Immature natural killer cell (primary cell): Measurements from ENCODE around the gene SESTD1. TPM values are rescaled to one million over a fixed set of nuclear protein-coding genes. Genes with fewer than 3 reads are reported as not detected.
"Not testable (repeated sequence)": the region's sequence is repeated elsewhere in the genome, so short reads cannot be mapped to it uniquely, and the experiment has no call there.

Experiments
- DNase-seq, 3 donors: peaks; one replicate each; pipeline ENCODE4 v3.0.0; 2022; ENCODE audit warnings: mixed read lengths in 1 of 3
- H3K27ac Mint-ChIP-seq, 6 donors: one replicate each; pipeline ENCODE4 v1.8.0; 2020; ENCODE audit warnings: mixed read lengths in 6 of 6, mild to moderate bottlenecking in 5 of 6, inconsistent platforms in 4 of 6, moderate library complexity in 3 of 6
- H3K27me3 Mint-ChIP-seq, 3 donors: one replicate each; pipeline ENCODE4 v1.8.0; 2020 to 2021; ENCODE audit warnings: low read depth in 3 of 3, mild to moderate bottlenecking in 3 of 3, mixed read lengths in 3 of 3, moderate library complexity in 3 of 3, inconsistent platforms in 1 of 3
- H3K36me3 Mint-ChIP-seq, 3 donors: one replicate each; pipeline ENCODE4 v1.8.0; 2020; ENCODE audit warnings: mixed read lengths in 3 of 3, inconsistent platforms in 2 of 3, mild to moderate bottlenecking in 2 of 3
- H3K4me1 Mint-ChIP-seq, 2 donors: one replicate each; pipeline ENCODE4 v1.8.0; 2020; ENCODE audit warnings: inconsistent platforms in 2 of 2, mild to moderate bottlenecking in 2 of 2, mixed read lengths in 2 of 2, moderate library complexity in 1 of 2
- H3K4me3 Mint-ChIP-seq, 5 donors: one replicate each; pipeline ENCODE4 v1.8.0; 2020; ENCODE audit warnings: mild to moderate bottlenecking in 5 of 5, mixed read lengths in 5 of 5, inconsistent platforms in 3 of 5, moderate library complexity in 3 of 5
- H3K9me3 Mint-ChIP-seq, 6 donors: one replicate each; pipeline ENCODE4 v1.8.0; 2020; ENCODE audit warnings: mild to moderate bottlenecking in 6 of 6, mixed read lengths in 6 of 6, inconsistent platforms in 4 of 6, moderate library complexity in 3 of 6
- polyA plus RNA-seq, 3 donors: library from polyadenylated mRNA; unstranded; fragments of 300-500 nt; fragmentation: Illumina TruSeq; gene quantifications; one replicate each; pipeline ENCODE4 v1.2.3, GENCODE V29; 2021

Gene SESTD1
- polyA plus RNA-seq, 3 donors from 2014 or later: 2.3 to 7.9 (median 6.6) TPM

GRCh38 chr2:179262077-179262660, 2.5 kb downstream of the SESTD1 start:
- Mint-ChIP-seq H3K9me3 (peaks cover 0 to 5% (median 0%) of the 10 kb centered on the region in 6 donors), H3K36me3 (no peaks in the 10 kb centered on the region), H3K4me3 (no peak overlapping the region), H3K4me1 (peaks cover 22 to 26% of the 10 kb centered on the region in 2 donors), H3K27ac (no peak overlapping the region), H3K27me3 (peaks cover 6 to 15% (median 8%) of the 10 kb centered on the region in 3 donors)
- no peak for DNase-seq

DNA sequence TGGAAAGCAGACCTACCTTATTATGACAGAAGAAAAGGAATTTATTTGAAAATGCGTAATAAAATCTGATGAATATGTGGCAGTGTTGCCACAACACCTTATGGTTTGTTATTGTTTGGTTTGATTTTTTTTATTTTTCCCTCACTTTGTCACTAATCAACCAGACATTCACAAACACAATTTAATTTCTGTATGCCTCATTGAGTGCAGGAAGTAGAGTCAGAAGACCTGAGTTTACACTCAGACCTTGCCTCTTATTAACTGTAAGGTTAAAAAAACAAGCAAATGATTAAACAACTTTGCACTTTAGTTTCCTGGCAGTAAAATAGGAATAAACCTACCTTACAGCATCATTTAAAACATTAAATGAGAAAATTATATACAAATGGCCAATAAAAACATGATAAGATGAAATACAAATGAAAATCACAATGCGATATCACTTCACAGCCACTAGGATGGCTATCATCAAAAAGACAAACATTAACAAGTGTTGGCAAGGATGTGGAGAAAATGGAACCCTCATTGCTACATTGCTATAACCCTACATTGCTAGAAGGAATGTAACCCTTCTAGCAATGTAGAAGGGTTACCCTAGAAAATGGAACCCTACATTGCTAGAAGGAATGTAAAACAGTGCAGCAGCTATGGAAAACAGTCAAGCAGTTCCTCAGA, 3.3 kb downstream of the SESTD1 start:
- DNase-seq: no peak
- peaks cover 22 to 26% of the 10 kb centered on the region in 2 donors for H3K4me1 Mint-ChIP-seq
- H3K36me3 Mint-ChIP-seq: no peaks in the 10 kb centered on the region
- no peak overlapping the region for H3K4me3 Mint-ChIP-seq
- H3K9me3 Mint-ChIP-seq: peaks cover 0 to 3% (median 0%) of the 10 kb centered on the region in 6 donors
- no peak overlapping the region for H3K27ac Mint-ChIP-seq
- H3K27me3 Mint-ChIP-seq: peaks cover 6 to 15% (median 8%) of the 10 kb centered on the region in 3 donors

DNA sequence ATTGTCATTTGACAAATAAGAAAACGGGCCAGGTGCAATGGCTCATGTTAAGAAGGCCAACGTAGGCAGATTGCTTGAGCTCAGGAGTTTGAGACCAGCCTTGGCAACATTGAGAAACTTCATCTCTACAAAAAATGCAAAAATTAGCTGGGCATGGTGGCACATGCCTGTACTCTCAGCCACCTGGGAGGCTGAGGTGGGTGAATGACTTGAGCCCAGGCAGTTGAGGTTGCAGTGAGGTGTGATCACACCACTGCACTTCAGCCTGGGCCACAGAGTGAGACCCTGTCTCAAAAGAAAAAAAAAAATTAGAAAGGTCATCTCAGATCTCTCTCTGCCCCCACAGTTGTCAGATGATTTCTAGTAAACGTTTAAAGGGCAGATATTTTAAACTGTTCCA, 4.4 kb downstream of the SESTD1 start:
- no peak overlapping the region for H3K4me3 Mint-ChIP-seq
- no peak for DNase-seq
- H3K27ac Mint-ChIP-seq: no peak overlapping the region
- no peaks in the 10 kb centered on the region for H3K9me3 Mint-ChIP-seq
- no peaks in the 10 kb centered on the region for H3K36me3 Mint-ChIP-seq
- peaks cover 6 to 10% (median 6%) of the 10 kb centered on the region in 3 donors for H3K27me3 Mint-ChIP-seq
- peaks cover 15 to 17% of the 10 kb centered on the region in 2 donors for H3K4me1 Mint-ChIP-seq

DNA sequence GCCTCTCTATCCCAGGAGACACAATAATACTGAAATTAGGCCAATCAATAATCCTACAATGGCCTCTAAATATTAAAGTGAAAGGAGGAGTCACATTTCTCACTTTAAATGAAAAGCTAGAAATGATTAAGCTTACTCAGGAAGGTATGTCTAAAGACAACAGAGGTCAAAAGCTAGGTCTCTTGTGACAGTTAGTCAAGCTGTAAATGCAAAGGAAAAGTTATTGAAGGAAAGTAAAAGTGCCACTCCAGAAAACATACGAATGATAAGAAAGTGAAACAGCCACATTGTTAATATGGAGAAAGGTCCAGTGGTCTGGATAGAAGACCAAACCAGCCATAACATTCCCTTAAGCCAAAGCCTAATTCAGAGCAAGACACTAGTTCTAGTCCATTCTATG, 9.5 kb downstream of the SESTD1 start:
- no peaks in the 10 kb centered on the region for H3K36me3 Mint-ChIP-seq

DNA sequence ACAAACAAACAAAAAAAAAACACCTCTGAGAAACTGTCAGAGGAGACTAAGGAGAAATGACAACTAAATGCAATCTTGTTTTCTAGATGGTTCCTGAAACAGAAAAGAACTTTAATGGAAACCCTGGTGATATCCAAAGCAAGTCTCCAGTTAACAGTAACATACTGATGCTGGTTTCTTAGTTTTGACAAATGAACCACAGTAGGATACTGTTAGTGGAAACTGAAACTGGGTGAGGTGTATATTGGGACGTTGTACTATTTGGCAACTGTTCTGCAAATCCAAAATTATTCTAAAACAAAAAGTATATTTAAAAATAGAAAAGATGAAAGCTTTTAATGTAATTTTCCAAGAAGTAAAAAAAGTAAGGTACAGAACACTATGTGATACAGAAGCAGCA, 11.4 kb downstream of the SESTD1 start:
- H3K9me3 Mint-ChIP-seq: no peaks in the 10 kb centered on the region

More for the DNA sequence above, 9.5 kb downstream of the SESTD1 start:
- no peaks in the 10 kb centered on the region for H3K9me3 Mint-ChIP-seq
- H3K27ac Mint-ChIP-seq: no peak overlapping the region
- peaks cover 33 to 44% of the 10 kb centered on the region in 2 donors for H3K4me1 Mint-ChIP-seq
- no peaks in the 10 kb centered on the region for H3K27me3 Mint-ChIP-seq
- no peak for DNase-seq
- no peak overlapping the region for H3K4me3 Mint-ChIP-seq

GRCh38 chr2:179252423-179252822, 12.2 kb downstream of the SESTD1 start:
- Mint-ChIP-seq H3K9me3 (no peaks in the 10 kb centered on the region), H3K4me1 (peaks cover 44 to 64% of the 10 kb centered on the region in 2 donors), H3K27ac (peak overlapping the region in 3 of 6 donors; percentile 21 to 46 (median 25)), H3K36me3 (no peaks in the 10 kb centered on the region), H3K27me3 (no peaks in the 10 kb centered on the region), H3K4me3 (peak overlapping the region in 1 of 5 donors; percentile 10)
- DNase-seq: no peak

More for the DNA sequence above, 11.4 kb downstream of the SESTD1 start:
- DNase-seq: no peak
- Mint-ChIP-seq H3K4me1 (peaks cover 40 to 56% of the 10 kb centered on the region in 2 donors), H3K27me3 (no peaks in the 10 kb centered on the region), H3K4me3 (peak overlapping the region in 2 of 5 donors; percentile 17 to 24), H3K27ac (peak overlapping the region in 5 of 6 donors; percentile 0 to 46 (median 17)), H3K36me3 (no peaks in the 10 kb centered on the region)

DNA sequence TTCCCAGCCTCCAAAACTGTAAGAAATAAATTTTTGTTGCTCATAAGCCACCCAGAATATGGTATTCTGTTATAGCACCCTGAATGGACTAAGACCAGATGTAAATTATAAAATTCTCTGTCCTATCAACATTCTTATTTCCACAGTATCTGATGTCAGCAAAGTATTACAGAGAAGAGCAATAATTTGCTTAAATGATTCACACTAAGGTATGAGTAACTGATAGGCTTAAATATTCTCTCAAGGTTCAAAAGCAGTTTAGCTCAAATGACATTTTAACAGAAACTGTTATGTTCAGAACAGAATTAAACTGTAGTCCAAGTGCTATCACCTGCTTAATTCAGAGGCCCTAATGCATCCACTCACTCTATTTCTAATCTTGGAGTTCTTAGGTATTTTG, 12.8 kb downstream of the SESTD1 start:
- Mint-ChIP-seq H3K27ac (peak overlapping the region in 1 of 6 donors; percentile 7), H3K27me3 (no peaks in the 10 kb centered on the region), H3K36me3 (no peaks in the 10 kb centered on the region), H3K4me3 (no peak overlapping the region), H3K9me3 (no peaks in the 10 kb centered on the region), H3K4me1 (peaks cover 45 to 64% of the 10 kb centered on the region in 2 donors)
- no peak for DNase-seq

- no peak for DNase-seq
- Mint-ChIP-seq H3K27me3 (no peaks in the 10 kb centered on the region), H3K36me3 (peaks cover 0 to 4% (median 0%) of the 10 kb centered on the region in 3 donors), H3K4me1 (peaks cover 50 to 71% of the 10 kb centered on the region in 2 donors), H3K4me3 (peak overlapping the region in 1 of 5 donors; percentile 39), H3K27ac (peak overlapping the region in 2 of 6 donors; percentile 9 to 65), H3K9me3 (no peaks in the 10 kb centered on the region)
Measured at GRCh38 chr2:179250848-179251504, 13.7 kb downstream of the SESTD1 start.

DNA sequence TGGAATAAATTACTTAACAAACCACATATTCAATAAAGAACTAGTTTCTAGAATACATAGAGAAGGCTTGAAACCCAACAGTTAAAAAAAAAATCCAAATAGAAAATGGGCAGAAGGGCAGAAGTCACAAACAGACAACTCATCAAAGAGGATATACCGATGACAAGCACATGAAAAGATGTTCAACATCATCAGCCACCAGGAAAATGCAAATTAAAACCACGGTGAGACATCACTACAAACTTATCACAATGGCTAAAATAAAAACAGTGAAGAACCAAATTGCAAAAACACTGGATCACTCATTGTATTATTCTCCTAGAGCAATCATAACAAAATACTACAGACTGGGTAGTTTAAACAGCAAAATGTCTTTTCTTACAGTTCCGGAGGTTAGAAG, 14.5 kb downstream of the SESTD1 start:
- no peak for DNase-seq
- H3K36me3 Mint-ChIP-seq: peaks cover 0 to 4% (median 0%) of the 10 kb centered on the region in 3 donors
- H3K27ac Mint-ChIP-seq: peak overlapping the region in 3 of 6 donors; percentile 4 to 24 (median 9)
- H3K9me3 Mint-ChIP-seq: peaks cover 0 to 2% (median 0%) of the 10 kb centered on the region in 6 donors
- peak overlapping the region in 2 of 5 donors; percentile 0 to 38 for H3K4me3 Mint-ChIP-seq
- H3K4me1 Mint-ChIP-seq: peaks cover 50 to 74% of the 10 kb centered on the region in 2 donors
- H3K27me3 Mint-ChIP-seq: peaks cover 0 to 2% (median 0%) of the 10 kb centered on the region in 3 donors

DNA sequence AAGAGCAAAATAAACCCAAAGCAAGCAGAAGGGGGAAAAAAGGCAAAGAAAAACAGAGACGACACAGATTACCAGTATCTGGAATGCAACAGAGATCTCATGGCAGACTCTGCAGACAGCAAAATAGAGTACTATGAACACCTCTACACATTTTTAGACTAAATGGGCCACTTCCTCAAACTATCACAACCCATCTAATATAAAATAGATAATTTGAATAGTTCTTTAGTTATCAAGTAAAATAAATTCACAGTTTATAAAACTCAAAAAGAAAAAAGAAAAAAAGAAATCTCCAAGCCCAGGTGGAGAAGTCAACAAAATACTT, 16.6 kb downstream of the SESTD1 start:
- Mint-ChIP-seq H3K4me3 (peak overlapping the region in 2 of 5 donors; percentile 11 to 56), H3K27me3 (peaks cover 0 to 2% (median 0%) of the 10 kb centered on the region in 3 donors), H3K4me1 (peaks cover 44 to 58% of the 10 kb centered on the region in 2 donors), H3K36me3 (peaks cover 0 to 4% (median 0%) of the 10 kb centered on the region in 3 donors), H3K9me3 (peaks cover 0 to 2% (median 0%) of the 10 kb centered on the region in 6 donors), H3K27ac (no peak overlapping the region)
- no peak for DNase-seq

DNA sequence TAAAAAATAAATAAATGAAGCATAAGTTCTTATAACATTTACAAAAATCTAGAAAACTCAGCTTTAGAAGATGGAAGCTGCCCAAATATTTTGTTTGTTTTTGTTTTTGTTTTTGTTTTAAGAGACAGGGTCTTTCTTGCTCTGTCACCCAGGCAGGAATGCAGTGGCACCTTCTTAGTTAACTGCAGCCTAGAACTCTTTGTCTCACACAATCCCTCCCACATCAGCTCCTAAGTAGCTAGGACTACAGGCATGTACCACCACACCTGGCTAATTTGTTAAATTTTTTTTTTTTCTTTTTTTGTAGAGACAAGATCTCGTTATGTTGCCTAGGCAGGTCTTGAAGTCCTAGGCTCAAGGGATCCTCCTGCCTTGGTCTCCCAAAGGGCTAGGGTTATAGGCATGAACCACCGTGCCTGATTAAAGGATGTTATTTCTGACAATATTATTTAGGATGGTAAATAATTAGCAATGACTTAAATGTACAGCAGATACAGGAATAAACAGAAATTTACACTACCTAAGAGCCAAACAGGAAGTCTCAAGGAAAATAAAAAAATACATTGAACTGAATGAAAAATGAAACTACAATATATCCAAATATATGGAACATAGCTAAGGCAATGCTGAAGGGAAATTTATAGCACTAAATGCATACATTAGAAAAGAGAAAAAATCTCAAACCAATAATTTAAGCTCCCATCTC, 17.2 kb downstream of the SESTD1 start:
- Mint-ChIP-seq H3K27ac (no peak overlapping the region), H3K9me3 (peaks cover 0 to 2% (median 0%) of the 10 kb centered on the region in 6 donors), H3K36me3 (peaks cover 0 to 4% (median 0%) of the 10 kb centered on the region in 3 donors), H3K4me1 (peaks cover 39 to 53% of the 10 kb centered on the region in 2 donors), H3K27me3 (peaks cover 0 to 2% (median 0%) of the 10 kb centered on the region in 3 donors), H3K4me3 (peak overlapping the region in 2 of 5 donors; percentile 11 to 56)
- DNase-seq: no peak

DNA sequence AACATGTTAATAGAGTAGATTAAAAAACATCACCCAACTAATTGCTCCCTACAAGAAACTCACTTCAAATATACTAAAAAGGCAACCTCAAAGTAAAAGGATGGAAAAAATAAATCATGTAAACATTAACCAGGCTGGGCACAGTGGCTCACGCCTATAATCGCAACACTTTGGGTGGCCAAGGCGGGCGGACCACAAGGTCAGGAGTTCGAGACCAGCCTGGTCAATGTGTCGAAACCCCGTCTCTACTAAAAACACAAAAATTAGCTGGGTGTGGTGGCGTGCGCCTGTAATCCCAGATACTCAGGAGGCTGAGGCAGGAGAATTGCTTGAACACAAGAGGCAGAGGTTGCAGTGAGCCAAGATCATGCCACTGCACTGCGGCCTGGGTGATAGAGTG, 18.8 kb downstream of the SESTD1 start:
- not testable (repeated sequence) for DNase-seq, H3K27me3 Mint-ChIP-seq, H3K27ac Mint-ChIP-seq, H3K36me3 Mint-ChIP-seq, H3K9me3 Mint-ChIP-seq
- peaks cover 25 to 39% of the 10 kb centered on the region in 2 donors for H3K4me1 Mint-ChIP-seq
- H3K4me3 Mint-ChIP-seq: peak overlapping the region in 1 of 5 donors; percentile 38

- H3K4me1 Mint-ChIP-seq: peaks cover 20 to 35% of the 10 kb centered on the region in 2 donors
- H3K4me3 Mint-ChIP-seq: no peak overlapping the region
- H3K27ac Mint-ChIP-seq: no peak overlapping the region
- H3K27me3 Mint-ChIP-seq: peaks cover 0 to 2% (median 0%) of the 10 kb centered on the region in 3 donors
- peaks cover 0 to 4% (median 0%) of the 10 kb centered on the region in 6 donors for H3K9me3 Mint-ChIP-seq
- H3K36me3 Mint-ChIP-seq: peaks cover 0 to 4% (median 0%) of the 10 kb centered on the region in 3 donors
- DNase-seq: no peak
Measured at GRCh38 chr2:179243046-179243445, 21.6 kb downstream of the SESTD1 start.
